ENCODE data around the gene BRD1.

BRD1 gene

DNA sequence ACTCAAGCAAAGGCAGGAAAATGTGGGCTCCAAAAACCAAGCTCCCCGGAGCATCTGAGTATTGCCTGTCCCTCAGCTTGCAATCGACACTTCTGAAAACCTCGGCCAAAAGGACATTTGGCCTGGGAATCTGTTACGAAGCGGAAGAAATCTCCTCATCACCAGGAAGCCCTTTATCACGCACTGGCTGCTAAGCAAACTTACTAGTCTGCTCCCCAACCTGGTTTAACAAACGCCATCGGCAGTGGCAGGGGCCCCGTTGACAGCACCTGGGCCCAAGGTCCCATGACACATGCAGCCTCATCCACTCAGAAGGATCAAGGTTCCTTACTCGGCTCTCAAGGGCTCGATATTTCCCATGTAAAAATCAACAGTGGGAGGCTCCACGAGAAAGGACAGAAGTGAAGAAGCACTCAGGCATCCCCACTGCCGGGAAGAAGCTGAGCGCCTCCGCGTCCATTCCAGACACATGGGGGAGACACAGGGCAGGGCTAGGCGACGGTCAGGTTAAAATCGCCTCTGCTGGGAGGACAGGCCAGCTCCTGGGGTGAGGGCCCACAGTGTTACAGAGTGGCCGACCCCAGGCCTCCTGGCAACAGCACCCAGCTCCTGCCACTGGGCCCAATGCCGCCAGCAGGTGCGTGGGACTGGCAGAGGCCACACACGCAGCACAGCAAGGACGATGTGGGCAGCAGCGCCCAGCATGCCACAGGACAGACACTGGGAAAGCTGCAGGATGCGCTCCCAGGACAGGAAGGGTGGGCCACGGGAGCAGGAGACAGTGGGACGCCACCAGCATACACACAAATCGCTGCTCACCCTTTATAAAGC lies 27.1 kb downstream of the BRD1 start:
- DNase-seq = no peak

DNA sequence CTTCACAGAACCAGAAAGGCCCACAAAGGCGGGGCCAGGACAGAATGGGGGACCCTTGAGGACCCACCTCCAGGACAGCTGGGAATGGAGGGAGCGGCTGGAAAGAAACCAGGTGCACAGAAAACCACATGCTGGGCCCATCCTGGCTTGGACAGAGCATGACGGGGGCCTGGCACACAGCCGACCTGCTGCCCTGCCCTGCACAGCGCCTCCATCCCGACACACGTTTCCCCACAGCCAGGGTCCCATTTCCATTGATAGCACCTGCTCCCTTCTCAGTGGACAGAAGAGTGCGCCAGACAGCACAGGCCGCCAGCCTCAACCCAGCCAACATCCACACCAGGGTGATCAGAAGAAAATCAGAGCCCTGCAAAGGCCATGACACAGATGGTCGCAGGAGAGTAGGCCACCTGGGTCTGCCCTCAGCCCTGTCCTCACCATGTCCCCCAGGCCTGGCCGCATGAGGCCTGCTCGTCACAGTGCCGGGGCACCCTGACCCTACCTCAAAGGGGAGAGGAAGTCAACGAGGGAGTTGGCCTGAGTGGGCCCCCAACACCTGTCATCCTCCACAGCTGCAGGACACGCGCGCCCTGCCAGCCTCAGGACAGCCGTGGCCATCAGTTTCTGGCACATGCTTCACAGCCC lies 28.1 kb downstream of the BRD1 start:
- DNase-seq = no peak

- no peak for DNase-seq
Measured at GRCh38 chr22:49798486-49799151, 29.1 kb downstream of the BRD1 start.

DNA sequence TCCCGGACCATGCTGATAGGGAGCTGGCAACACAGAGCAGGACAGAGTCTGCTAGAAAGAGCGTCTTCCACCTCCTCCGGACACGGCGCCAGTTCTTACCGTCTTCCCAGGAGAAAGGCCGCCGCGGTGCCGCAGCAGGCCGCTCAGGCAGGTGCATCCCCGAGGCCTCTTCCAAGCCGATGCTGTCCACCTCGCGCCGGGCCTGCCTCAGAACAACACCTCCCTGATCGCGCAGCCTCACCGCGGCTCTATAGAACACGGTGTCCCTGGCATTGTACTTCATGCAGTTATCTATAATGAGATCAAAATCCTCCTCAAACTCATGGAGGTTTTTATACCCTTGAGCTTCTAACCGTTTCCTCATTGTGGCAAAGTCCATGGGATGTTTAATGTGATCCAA lies 30.0 kb downstream of the BRD1 start:
- DNase-seq = no peak

- no peak for DNase-seq
Measured at GRCh38 chr22:49796596-49797270, 30.9 kb downstream of the BRD1 start.

DNA sequence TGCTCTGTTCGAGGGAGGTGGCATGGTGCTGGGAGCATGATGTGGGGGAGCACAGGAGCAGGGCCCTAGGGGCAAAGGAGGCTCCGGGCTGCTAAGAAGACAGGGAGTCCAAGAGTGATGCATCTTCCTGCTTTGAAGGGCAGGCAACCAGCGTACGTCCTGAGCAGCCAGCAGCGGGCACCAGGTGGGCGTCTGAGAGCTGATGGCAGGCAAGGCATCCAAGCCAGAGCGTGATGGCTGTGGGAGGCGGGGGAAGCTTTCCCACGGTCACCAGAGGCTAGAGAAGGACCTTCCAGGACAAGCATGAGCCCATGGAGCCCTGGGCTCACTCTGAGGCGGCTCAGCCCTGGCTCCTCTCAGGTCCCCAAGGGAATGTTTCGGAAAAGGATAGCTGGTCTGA lies 32.2 kb downstream of the BRD1 start:
- no peak for DNase-seq

- DNase-seq = no peak
Measured at GRCh38 chr22:49793871-49794270, 33.8 kb downstream of the BRD1 start.

GRCh38 chr22:49793296-49793695 lies 34.4 kb downstream of the BRD1 start:
- DNase-seq = no peak

GRCh38 chr22:49792107-49792506 lies 35.6 kb downstream of the BRD1 start:
- no peak for DNase-seq

DNA sequence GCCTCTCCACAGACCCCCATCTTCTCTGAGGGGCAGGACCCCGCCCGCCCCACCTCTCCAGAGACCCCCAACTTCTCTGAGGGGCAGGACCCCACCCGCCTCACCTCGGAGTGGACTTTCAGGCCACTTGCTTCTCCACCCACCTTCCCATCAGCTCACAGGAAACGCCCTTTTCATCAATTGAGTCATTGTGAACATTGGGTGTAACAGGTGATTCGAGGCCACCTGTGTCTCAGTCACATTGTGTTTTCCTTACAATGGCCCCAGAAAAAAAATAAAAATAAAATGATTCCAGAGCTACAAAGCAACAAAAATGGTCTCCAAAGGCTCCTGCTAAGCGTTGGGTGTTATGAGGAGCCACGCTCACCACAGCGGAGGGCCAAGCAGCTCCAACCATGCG lies 36.0 kb downstream of the BRD1 start:
- DNase-seq = no peak

GRCh38 chr22:49790912-49791311 lies 36.8 kb downstream of the BRD1 start:
- DNase-seq = no peak

DNA sequence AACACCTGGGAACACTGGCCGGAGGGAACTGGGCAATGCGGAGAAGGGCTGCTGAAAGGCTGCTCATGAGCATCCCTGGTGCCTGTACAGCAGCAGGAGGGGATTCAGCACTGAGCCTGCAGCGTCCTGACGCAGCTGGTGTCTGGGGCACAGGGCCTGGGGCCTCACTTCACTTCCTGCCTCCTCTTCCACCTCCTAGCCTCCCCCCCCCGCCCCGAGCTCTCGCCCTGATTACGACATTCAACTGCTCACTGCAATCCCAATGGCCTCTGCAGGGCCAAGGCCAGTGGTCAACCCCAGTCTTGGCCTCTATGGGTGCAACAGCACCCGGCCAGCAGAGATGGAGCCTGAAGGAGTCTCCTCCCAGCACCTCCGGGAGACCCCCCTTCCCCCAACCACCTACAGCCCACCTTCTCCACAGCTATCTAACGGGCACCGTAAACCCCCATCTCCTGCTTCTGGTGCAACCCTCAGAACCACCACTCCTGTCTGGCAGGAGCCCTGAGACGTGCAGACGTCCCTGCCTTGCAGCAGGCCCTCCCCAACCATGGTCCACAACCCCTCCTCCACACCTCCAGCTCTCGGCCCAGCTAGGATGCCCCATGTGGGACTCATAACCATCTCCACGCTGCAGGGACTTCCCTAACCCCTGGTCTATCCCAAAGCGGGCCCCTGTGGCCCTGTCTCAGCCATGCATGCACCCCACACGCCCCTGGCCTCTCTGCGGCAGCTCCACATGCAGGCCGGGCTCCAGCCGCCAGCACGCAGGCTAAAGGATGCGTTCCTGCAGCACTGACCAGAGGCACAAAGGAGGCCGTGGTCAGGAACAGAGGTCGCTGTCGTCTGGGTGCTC lies 38.2 kb downstream of the BRD1 start:
- no peak for DNase-seq

DNA sequence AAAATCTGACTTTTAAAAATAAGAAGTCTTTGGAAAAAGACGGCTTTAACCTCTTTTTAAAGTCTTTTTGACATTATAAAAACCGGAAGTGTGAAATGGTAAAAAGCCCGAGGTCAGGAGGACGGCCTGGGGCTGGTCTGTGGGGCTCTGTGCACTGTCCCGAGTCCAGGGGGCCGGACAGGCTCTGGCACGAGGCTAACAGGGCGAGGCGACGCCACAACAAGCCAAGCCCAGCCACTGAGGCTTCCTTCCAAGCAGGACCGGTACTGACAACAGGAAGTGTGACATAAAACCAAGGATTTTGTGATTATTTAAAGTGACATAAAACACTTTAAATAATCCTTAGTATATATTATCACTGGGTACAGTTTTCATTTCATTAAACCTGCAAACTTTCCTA lies 39.2 kb downstream of the BRD1 start:
- no peak for DNase-seq

- DNase-seq = no peak
Measured at GRCh38 chr22:49787861-49788260, 39.8 kb downstream of the BRD1 start.

- DNase-seq = no peak
Measured at GRCh38 chr22:49786976-49787706, 40.5 kb downstream of the BRD1 start.

GRCh38 chr22:49785841-49786471 lies 41.7 kb downstream of the BRD1 start:
- no peak for DNase-seq

- no peak for DNase-seq
Measured at GRCh38 chr22:49785046-49785521, 42.6 kb downstream of the BRD1 start.

DNA sequence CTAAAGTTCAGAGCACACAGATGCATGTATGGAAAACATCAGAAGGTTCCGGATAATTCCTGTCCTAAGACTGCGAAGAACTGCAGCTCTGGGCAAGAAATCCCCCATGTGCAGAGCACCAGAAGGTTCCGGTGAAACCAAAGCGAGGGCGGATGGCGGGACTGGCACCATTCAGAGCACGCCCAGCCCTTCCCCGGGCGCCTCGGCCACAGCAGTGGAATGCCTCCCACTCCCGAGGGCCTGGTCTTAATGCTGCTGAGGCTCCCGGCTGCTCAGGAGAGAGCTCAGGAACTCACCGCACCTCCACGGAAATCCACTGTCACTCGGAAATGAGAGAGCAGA lies 43.1 kb downstream of the BRD1 start:
- no peak for DNase-seq

GRCh38 chr22:49783926-49784629 lies 43.6 kb downstream of the BRD1 start:
- DNase-seq = no peak

GRCh38 chr22:49783036-49783746 lies 44.5 kb downstream of the BRD1 start:
- DNase-seq = no peak

Measured in NK-92 treated with Interleukin-12 subunit alpha and Interleukin-12 subunit beta, amount 100 ng/mL, for 24 hours (cell line).